ENCODE measurements around the gene EIF3L. TPM values are rescaled to one million over a fixed set of nuclear protein-coding genes. Genes with fewer than 3 reads are reported as not detected.

Gene EIF3L
- total RNA-seq, 1 experiment from 2014 or later = 739 TPM

- no peak overlapping the region for H2AFZ ChIP-seq (ENCODE audit: low read length)
- H3K9me3 ChIP-seq (ENCODE audit: control insufficient read depth, low read depth, low read length) = no peaks in the 10 kb centered on the region
- no peak for DNase-seq
- no peak overlapping the region for H3K14ac ChIP-seq (ENCODE audit: insufficient read depth, low read length)
- H2BK20ac ChIP-seq (ENCODE audit: low read depth, low read length, poor library complexity, severe bottlenecking) = no peak overlapping the region
- no peak overlapping the region for H3K18ac ChIP-seq (ENCODE audit: insufficient read length, low read depth, low read length)
- H3K79me2 ChIP-seq (ENCODE audit: insufficient read depth, low read length) = no peaks in the 10 kb centered on the region
- no peak overlapping the region for H3K56ac ChIP-seq (ENCODE audit: insufficient read length, low read depth, low read length)
- H2AK5ac ChIP-seq (ENCODE audit: insufficient read length, low read length) = no peak overlapping the region
- H3K4me1 ChIP-seq (ENCODE audit: insufficient read depth, low read length) = no peaks in the 10 kb centered on the region
- no peak overlapping the region for H2BK120ac ChIP-seq (ENCODE audit: low read depth, low read length, poor library complexity, severe bottlenecking)
- no CpG with 5 or more reads among the region's 2 CpGs for WGBS (ENCODE audit: extremely low coverage, insufficient read length, low lambda C conversion rate)
- no peaks in the 10 kb centered on the region for H3K79me1 ChIP-seq (ENCODE audit: insufficient read depth, low read depth, low read length, poor library complexity, severe bottlenecking)
- H3T11ph ChIP-seq (ENCODE audit: low read length) = no peak overlapping the region
- no peaks in the 10 kb centered on the region for H4K20me1 ChIP-seq (ENCODE audit: control insufficient read depth, insufficient read depth, insufficient read length)
- H3K4ac ChIP-seq (ENCODE audit: low read depth, low read length) = no peak overlapping the region
- no peak overlapping the region for H3K4me2 ChIP-seq (ENCODE audit: insufficient read depth, insufficient read length, low read length)
- no peak overlapping the region for H3K9ac ChIP-seq (ENCODE audit: extremely low read depth, insufficient read length, low read length)
- H3K23ac ChIP-seq (ENCODE audit: insufficient read length, low read depth, low read length) = no peak overlapping the region
- no peak overlapping the region for H3K27ac ChIP-seq (ENCODE audit: insufficient read length, low read depth, low read length)
- Mint-ChIP-seq H3K27ac (no peak overlapping the region), H3K4me3 (no peak overlapping the region), H3K9me3 (no peaks in the 10 kb centered on the region), H3K4me1 (peaks cover 8 to 9% of the 10 kb centered on the region in 2 experiments), H3K36me3 (ENCODE audit: insufficient read depth in 1 of 3, low read depth in 3 of 3) (peaks cover 0 to 56% (median 21%) of the 10 kb centered on the region in 3 experiments; a peak in 6 of 7 replicates), H3K27me3 (ENCODE audit: low read depth) (no peaks in the 10 kb centered on the region)
- H2BK5ac ChIP-seq (ENCODE audit: insufficient read length, low read length) = no peak overlapping the region
- no peak overlapping the region for H4K8ac ChIP-seq (replicated peaks; ENCODE audit: insufficient read length, low read depth, low read length)
- no peak overlapping the region for H4K91ac ChIP-seq (ENCODE audit: insufficient read length, low read depth, low read length)
- TF ChIP-seq CTCF (conservative IDR thresholded peaks at IDR 0.05) = no peak
- no peak overlapping the region for H2BK12ac ChIP-seq (ENCODE audit: insufficient read length, low read depth, low read length)
- no peak overlapping the region for H4K5ac ChIP-seq (ENCODE audit: insufficient read length, low read depth, low read length)
- H3K23me2 ChIP-seq (ENCODE audit: insufficient read length, low read depth, low read length, poor library complexity, severe bottlenecking) = no peaks in the 10 kb centered on the region
- H3K27me3 ChIP-seq (ENCODE audit: insufficient read depth, low read length) = no peaks in the 10 kb centered on the region
- H2BK15ac ChIP-seq (ENCODE audit: low read depth, low read length) = no peak overlapping the region; the same call in 1 of the 2 replicates
Observed at GRCh38 chr22:37930952-37931440, 81.8 kb downstream of the EIF3L start.

Data from H9 (cell line).